OCI-LY1 (cell line): ENCODE results near the gene ALKBH7.
"Not testable (repeated sequence)": the region's sequence is repeated elsewhere in the genome, so short reads cannot be mapped to it uniquely, and the experiment has no call there.

ENCODE experiments used
- H2AFZ ChIP-seq: fragments of 200-600 bp; sonication (generic), shearing (Covaris generic); 2 replicates; pipeline ENCODE4 v1.6.0; 2014; ENCODE audit warnings: antibody characterized with exemption, mild to moderate bottlenecking, low read length
- H3F3A ChIP-seq: fragments of 200-600 bp; sonication (generic), shearing (Covaris generic); 2 replicates; pipeline ENCODE4 v1.6.0; 2014; ENCODE audit warnings: mild to moderate bottlenecking, antibody characterized with exemption, low read length, moderate library complexity; ENCODE audit not compliant: insufficient read depth
- H3K27ac ChIP-seq: fragments of 200-600 bp; sonication (generic); 2 replicates; pipeline ENCODE4 v1.5.1; 2014; ENCODE audit warnings: low read length, mixed run types, mild to moderate bottlenecking, low read depth; ENCODE audit not compliant: poor library complexity, severe bottlenecking
- H3K27me3 ChIP-seq: fragments of 200-600 bp; sonication (generic); 2 replicates; pipeline ENCODE4 v1.6.0; 2014; ENCODE audit warnings: antibody characterized with exemption, mild to moderate bottlenecking, low read length, moderate library complexity; ENCODE audit not compliant: insufficient read depth
- H3K36me3 ChIP-seq: fragments of 200-600 bp; sonication (generic); 2 replicates; pipeline ENCODE4 v1.6.1; 2014; ENCODE audit warnings: mild to moderate bottlenecking, antibody characterized with exemption, low read length, moderate library complexity, mixed read lengths; ENCODE audit not compliant: insufficient read depth
- H3K4me1 ChIP-seq: fragments of 200-600 bp; sonication (generic); 2 replicates; pipeline ENCODE4 v1.5.1; 2014; ENCODE audit warnings: mild to moderate bottlenecking, low read length, moderate library complexity; ENCODE audit not compliant: insufficient read depth, severe bottlenecking
- H3K4me2 ChIP-seq: fragments of 200-600 bp; sonication (generic), shearing (Covaris generic); 2 replicates; pipeline ENCODE4 v1.6.1; 2014; ENCODE audit warnings: low read length
- H3K4me3 ChIP-seq: fragments of 200-600 bp; sonication (generic); 2 replicates; pipeline ENCODE4 v1.5.1; 2014; ENCODE audit warnings: low read length, low read depth, mild to moderate bottlenecking, mixed read lengths; ENCODE audit not compliant: poor library complexity, severe bottlenecking
- H3K79me2 ChIP-seq: fragments of 200-600 bp; shearing (Covaris generic); 2 replicates; pipeline ENCODE4 v1.6.1; 2016; ENCODE audit warnings: mixed run types, low read length, mixed read lengths; ENCODE audit not compliant: insufficient read depth
- H3K9ac ChIP-seq: fragments of 200-600 bp; sonication (generic), shearing (Covaris generic); 2 replicates; pipeline ENCODE4 v1.6.1; 2014; ENCODE audit warnings: mild to moderate bottlenecking, low read length, mixed read lengths
- H3K9me2 ChIP-seq: fragments of 200-600 bp; sonication (generic), shearing (Covaris generic); 2 replicates; pipeline ENCODE4 v1.6.1; 2014; ENCODE audit warnings: low read depth, mild to moderate bottlenecking, low read length, mixed read lengths
- H3K9me3 ChIP-seq: fragments of 200-600 bp; shearing (Covaris generic); 2 replicates; pipeline ENCODE4 v1.6.1; 2014; ENCODE audit warnings: low read length, mixed read lengths
- H4K20me1 ChIP-seq: fragments of 200-600 bp; sonication (generic), shearing (Covaris generic); 2 replicates; pipeline ENCODE4 v1.6.0; 2016; ENCODE audit warnings: mild to moderate bottlenecking, low read length; ENCODE audit not compliant: insufficient read depth
- EZH2 ChIP-seq: fragments of 200-600 bp; sonication (generic), shearing (Covaris generic); IDR thresholded peaks from 2 replicates; pipeline ENCODE4 v1.8.0; 2017; ENCODE audit warnings: borderline replicate concordance, mixed run types, mild to moderate bottlenecking, antibody characterized with exemption, low read length, moderate library complexity, mixed read lengths
- TF ChIP-seq, protein P1 (sequence below): fragments of 200-600 bp; sonication (generic), shearing (Covaris generic); IDR thresholded peaks from 2 replicates; pipeline ENCODE4 v1.5.1; 2017; ENCODE audit warnings: mild to moderate bottlenecking, antibody characterized with exemption, low read length, moderate library complexity, mixed read lengths

Gene ALKBH7

DNA sequence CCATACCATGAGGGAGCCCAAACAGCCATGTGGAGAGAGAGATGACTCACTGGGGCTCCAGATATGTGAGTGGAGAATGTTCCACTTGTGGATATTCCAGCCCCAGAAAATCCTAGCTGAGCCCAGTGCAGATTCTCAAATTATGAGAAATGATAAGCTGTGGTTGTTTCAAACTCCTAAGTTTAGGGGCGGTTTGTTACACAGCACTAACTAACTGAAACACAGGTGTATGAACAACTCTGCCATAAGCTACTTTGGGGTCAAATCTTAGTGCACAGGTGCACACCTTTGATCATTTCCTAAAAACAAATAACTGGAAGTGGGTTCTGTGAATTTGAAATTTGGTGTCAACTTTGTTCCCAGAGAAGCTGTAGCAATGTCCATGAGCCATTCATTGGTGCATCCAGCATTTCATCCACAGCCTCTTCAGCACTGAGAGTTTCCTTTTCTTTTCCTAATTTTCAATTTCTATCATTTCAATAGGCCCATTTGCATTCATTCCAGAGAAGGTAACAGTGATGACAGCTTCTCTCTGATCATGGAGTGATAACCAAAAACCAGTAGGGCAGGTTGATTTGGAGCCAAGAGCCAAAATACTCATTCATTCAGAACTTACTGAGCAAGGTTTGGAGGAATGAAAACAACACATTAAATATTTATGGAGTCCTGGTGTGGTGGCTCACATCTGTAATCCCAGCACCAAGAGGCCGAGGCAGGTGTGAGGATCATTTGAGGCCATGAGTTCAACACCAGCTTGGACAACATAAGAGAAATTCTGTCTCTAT, 20.0 kb upstream of the ALKBH7 start:
- H3K4me3 ChIP-seq, result no peak overlapping the region
- no peaks in the 10 kb centered on the region for H3K4me1 ChIP-seq
- H3K9ac ChIP-seq, result no peak overlapping the region

DNA sequence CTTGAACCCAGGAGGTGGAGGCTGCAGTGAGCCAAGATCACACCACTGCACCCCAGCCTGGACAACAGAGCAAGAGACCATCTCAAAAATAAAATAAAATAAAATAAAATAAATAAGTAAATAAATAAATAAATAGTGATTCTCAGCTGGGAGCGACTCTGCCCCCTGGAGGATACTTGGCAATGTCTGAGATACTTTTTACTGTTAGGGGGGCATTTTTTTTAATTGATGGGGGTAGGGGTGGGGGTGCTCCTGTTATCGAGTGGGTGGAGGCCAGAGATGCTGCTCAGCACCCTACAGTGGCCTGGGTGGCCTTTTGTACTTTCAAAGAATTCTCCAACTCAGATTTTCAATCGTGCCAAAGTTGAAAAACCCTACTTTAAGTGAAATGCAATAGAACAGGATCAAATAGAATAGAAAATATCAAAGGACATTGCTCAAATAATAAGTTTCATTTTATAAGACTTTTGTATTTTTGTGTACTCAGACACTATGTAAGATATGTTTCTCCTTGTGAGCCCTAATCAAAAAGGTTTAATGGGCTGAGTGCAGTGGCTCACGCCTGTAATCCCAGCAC, 18.4 kb upstream of the ALKBH7 start:
- H3F3A ChIP-seq, result no peaks in the 10 kb centered on the region
- TF ChIP-seq EZH2, result no peak
- TF ChIP-seq, protein P1, sequence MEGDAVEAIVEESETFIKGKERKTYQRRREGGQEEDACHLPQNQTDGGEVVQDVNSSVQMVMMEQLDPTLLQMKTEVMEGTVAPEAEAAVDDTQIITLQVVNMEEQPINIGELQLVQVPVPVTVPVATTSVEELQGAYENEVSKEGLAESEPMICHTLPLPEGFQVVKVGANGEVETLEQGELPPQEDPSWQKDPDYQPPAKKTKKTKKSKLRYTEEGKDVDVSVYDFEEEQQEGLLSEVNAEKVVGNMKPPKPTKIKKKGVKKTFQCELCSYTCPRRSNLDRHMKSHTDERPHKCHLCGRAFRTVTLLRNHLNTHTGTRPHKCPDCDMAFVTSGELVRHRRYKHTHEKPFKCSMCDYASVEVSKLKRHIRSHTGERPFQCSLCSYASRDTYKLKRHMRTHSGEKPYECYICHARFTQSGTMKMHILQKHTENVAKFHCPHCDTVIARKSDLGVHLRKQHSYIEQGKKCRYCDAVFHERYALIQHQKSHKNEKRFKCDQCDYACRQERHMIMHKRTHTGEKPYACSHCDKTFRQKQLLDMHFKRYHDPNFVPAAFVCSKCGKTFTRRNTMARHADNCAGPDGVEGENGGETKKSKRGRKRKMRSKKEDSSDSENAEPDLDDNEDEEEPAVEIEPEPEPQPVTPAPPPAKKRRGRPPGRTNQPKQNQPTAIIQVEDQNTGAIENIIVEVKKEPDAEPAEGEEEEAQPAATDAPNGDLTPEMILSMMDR, result peak; percentile 33; the same call in 1 of the 2 replicates

More for the DNA sequence above, 20.0 kb upstream of the ALKBH7 start:
- Histone ChIP-seq H3K9me3 (no peaks in the 10 kb centered on the region), H3K79me2 (no peaks in the 10 kb centered on the region), H3K36me3 (no peaks in the 10 kb centered on the region), H3K27ac (no peak overlapping the region), H3K4me2 (no peak overlapping the region), H3F3A (no peaks in the 10 kb centered on the region), H3K27me3 (peaks cover 9% of the 10 kb centered on the region; the same call in 1 of the 2 replicates), H3K9me2 (no peaks in the 10 kb centered on the region), H4K20me1 (no peaks in the 10 kb centered on the region), H2AFZ (no peak overlapping the region)
- TF ChIP-seq, protein P1, result no peak
- TF ChIP-seq EZH2, result no peak

DNA sequence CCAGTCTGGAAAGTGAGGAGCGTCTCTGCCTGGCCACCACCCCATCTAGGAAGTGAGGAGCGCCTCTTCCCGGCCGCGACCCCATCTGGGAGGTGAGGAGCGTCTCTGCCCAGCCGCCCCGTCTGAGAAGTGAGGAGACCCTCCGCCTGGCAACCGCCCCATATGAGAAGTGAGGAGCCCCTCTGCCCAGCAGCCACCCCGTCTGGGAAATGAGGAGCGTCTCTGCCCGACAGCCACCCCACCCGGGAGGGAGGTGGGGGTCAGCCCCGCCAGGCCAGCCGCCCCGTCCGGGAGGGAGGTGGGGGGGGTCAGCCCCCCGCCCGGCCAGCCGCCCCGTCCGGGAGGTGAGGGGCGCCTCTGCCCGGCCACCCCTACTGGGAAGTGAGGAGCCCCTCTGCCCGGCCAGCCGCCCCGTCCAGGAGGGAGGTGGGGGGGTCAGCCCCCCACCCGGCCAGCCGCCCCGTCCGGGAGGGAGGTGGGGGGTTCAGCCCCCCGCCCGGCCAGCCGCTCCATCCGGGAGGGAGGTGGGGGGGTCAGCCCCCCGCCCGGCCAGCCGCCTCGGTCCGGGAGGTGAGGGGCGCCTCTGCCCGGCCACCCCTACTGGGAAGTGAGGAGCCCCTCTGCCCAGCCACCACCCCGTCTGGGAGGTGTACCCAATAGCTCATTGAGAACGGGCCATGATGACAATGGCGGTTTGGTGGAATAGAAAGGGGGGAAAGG, 17.1 kb upstream of the ALKBH7 start:
- H3K4me1 ChIP-seq, H3K4me3 ChIP-seq, H3K4me2 ChIP-seq, H3K79me2 ChIP-seq, H4K20me1 ChIP-seq, H3K9ac ChIP-seq, H2AFZ ChIP-seq, H3K27ac ChIP-seq, H3K9me3 ChIP-seq, H3F3A ChIP-seq, H3K27me3 ChIP-seq, H3K9me2 ChIP-seq, H3K36me3 ChIP-seq: not testable (repeated sequence)

More for the DNA sequence above, 18.4 kb upstream of the ALKBH7 start:
- Histone ChIP-seq H3K9me3 (no peaks in the 10 kb centered on the region), H4K20me1 (no peaks in the 10 kb centered on the region), H3K27me3 (peaks cover 9% of the 10 kb centered on the region; the same call in 1 of the 2 replicates), H3K27ac (no peak overlapping the region), H3K36me3 (no peaks in the 10 kb centered on the region), H3K9ac (no peak overlapping the region), H3K9me2 (no peaks in the 10 kb centered on the region), H3K4me1 (no peaks in the 10 kb centered on the region), H3K4me3 (no peak overlapping the region), H3K4me2 (no peak overlapping the region), H3K79me2 (no peaks in the 10 kb centered on the region), H2AFZ (no peak overlapping the region)
